Measurements from ENCODE around the gene WDFY4. TPM values are rescaled to one million over a fixed set of nuclear protein-coding genes. Genes with fewer than 3 reads are reported as not detected.
A peak's percentile ranks its signal among the peaks of the same experiment; 100 is the strongest.
"Not testable (repeated sequence)": the region's sequence is repeated elsewhere in the genome, so short reads cannot be mapped to it uniquely, and the experiment has no call there.

The WDFY4 gene
- not detected in 2 replicates for total RNA-seq (2014; rRNA removed; shearing (Covaris generic))

- DNase-seq (ENCODE audit: low read depth) = no peak
Measured at GRCh38 chr10:48684792-48685623, at the start of gene WDFY4. Gene WDFY4 (plus strand): TSS chr10:48684873. CDS start chr10:48709733, 24,860 bp downstream.

- peak; percentile 10 for DNase-seq (ENCODE audit: low read depth)
Measured at GRCh38 chr10:48634984-48635557, 49.6 kb upstream of the WDFY4 start.

- DNase-seq (ENCODE audit: low read depth) = no peak
Measured at GRCh38 chr10:48636231-48636630, 48.4 kb upstream of the WDFY4 start.

GRCh38 chr10:48636901-48637300, 47.8 kb upstream of the WDFY4 start:
- no peak for DNase-seq (ENCODE audit: low read depth)

- DNase-seq (ENCODE audit: low read depth) = no peak
Measured at GRCh38 chr10:48638158-48638557, 46.5 kb upstream of the WDFY4 start.

GRCh38 chr10:48638739-48639527, 45.7 kb upstream of the WDFY4 start:
- DNase-seq (ENCODE audit: low read depth) = no peak

GRCh38 chr10:48639632-48640031, 45.0 kb upstream of the WDFY4 start:
- no peak for DNase-seq (ENCODE audit: low read depth)

- no peak for DNase-seq (ENCODE audit: low read depth)
Measured at GRCh38 chr10:48640326-48640725, 44.3 kb upstream of the WDFY4 start.

- DNase-seq (ENCODE audit: low read depth) = not testable (repeated sequence)
Measured at GRCh38 chr10:48641099-48641690, 43.5 kb upstream of the WDFY4 start.

- no peak for DNase-seq (ENCODE audit: low read depth)
Measured at GRCh38 chr10:48645600-48645999, 39.1 kb upstream of the WDFY4 start.

GRCh38 chr10:48647073-48647472, 37.6 kb upstream of the WDFY4 start:
- DNase-seq (ENCODE audit: low read depth) = not testable (repeated sequence)

- no peak for DNase-seq (ENCODE audit: low read depth)
Measured at GRCh38 chr10:48648172-48648942, 36.3 kb upstream of the WDFY4 start.

- peak; percentile 10 for DNase-seq (ENCODE audit: low read depth)
Measured at GRCh38 chr10:48649349-48649944, 35.2 kb upstream of the WDFY4 start.

GRCh38 chr10:48651293-48651692, 33.4 kb upstream of the WDFY4 start:
- DNase-seq (ENCODE audit: low read depth) = no peak

GRCh38 chr10:48651839-48652238, 32.8 kb upstream of the WDFY4 start:
- no peak for DNase-seq (ENCODE audit: low read depth)

- DNase-seq (ENCODE audit: low read depth) = no peak
Measured at GRCh38 chr10:48652344-48652743, 32.3 kb upstream of the WDFY4 start.

- no peak for DNase-seq (ENCODE audit: low read depth)
Measured at GRCh38 chr10:48653347-48653746, 31.3 kb upstream of the WDFY4 start.

- peak; percentile 5 for DNase-seq (ENCODE audit: low read depth)
Measured at GRCh38 chr10:48653944-48654698, 30.6 kb upstream of the WDFY4 start.

- peak; percentile 94 for DNase-seq (ENCODE audit: low read depth)
Measured at GRCh38 chr10:48655411-48656240, 29.0 kb upstream of the WDFY4 start.
